GM12878 (cell line): ENCODE data around the gene CCDC97. TPM values are rescaled to one million over a fixed set of nuclear protein-coding genes. Genes with fewer than 3 reads are reported as not detected.

ENCODE experiments used
- ATAC-seq: fragments of 200-7000 bp; cut with Tn5 transposase; 3 replicates; pipeline ENCODE4 v1.9.1; 2020; ENCODE audit warnings: mild to moderate bottlenecking, moderate library complexity
- BruUV-seq: library from RNA; stranded (reverse); fragments of 400-500 nt; replicated peaks from 2 replicates; lab custom pipeline; 2021; lab: Mats Ljungman, UMichigan
- CTCF ChIA-PET: fragments of 300-600 bp; sonication (Branson Sonifier 250); formaldehyde crosslinking; extraction: SDS; loops from one replicate; lab custom pipeline; 2021; ENCODE audit warnings: inconsistent platforms; lab: Yijun Ruan, JAX
- POLR2A ChIA-PET: fragments of 350-600 bp; formaldehyde crosslinking; extraction: SDS; loops from one replicate; lab custom pipeline; 2021; ENCODE audit warnings: inconsistent platforms; lab: Charles Lee
- RAD21 ChIA-PET: fragments of 300-600 bp; sonication (Branson Sonifier 250); formaldehyde crosslinking; loops from one replicate; lab custom pipeline; 2023; ENCODE audit warnings: antibody characterized with exemption; ENCODE audit not compliant: unreplicated experiment; lab: Charles Lee
- SMC1A ChIA-PET: fragments of 300-600 bp; sonication (Branson Sonifier 250); formaldehyde crosslinking; loops from one replicate; lab custom pipeline; 2023; ENCODE audit not compliant: unreplicated experiment, uncharacterized antibody; lab: Charles Lee
- DNase-seq: peaks from one replicate; pipeline ENCODE4 v3.0.0-alpha.2; 2011; ENCODE audit warnings: low read depth, low spot score
- FAIRE-seq: peaks from 3 replicates; lab custom pipeline; 2011; peaks lifted over from hg19 to GRCh38; lab: Jason Lieb, UNC
- H2AFZ ChIP-seq: 2 replicates; pipeline ENCODE4 v1.6.0; 2011; ENCODE audit warnings: low read depth, low read length, control low read depth; ENCODE audit not compliant: control insufficient read depth
- H3K27ac ChIP-seq: 2 replicates; pipeline ENCODE4 v1.5.1; 2011; ENCODE audit warnings: control low read depth; ENCODE audit not compliant: control insufficient read depth, insufficient read depth
- H3K27me3 ChIP-seq, 2 experiments: replicated peaks in 1 of 2; 2 replicates each; pipeline versions ENCODE4 v1.6.0 to v1.6.1; 2011; ENCODE audit warnings: low read length in 1 of 2; ENCODE audit not compliant: control insufficient read depth in 2 of 2, insufficient read depth in 2 of 2
- H3K36me3 ChIP-seq, 2 experiments: 2 replicates each; pipeline ENCODE4 v1.5.1; 2011; ENCODE audit warnings: low read length in 1 of 2; ENCODE audit not compliant: control insufficient read depth in 2 of 2, insufficient read depth in 2 of 2
- H3K4me1 ChIP-seq: 2 replicates; pipeline ENCODE4 v1.6.1; 2011; ENCODE audit warnings: mild to moderate bottlenecking, low read length, moderate library complexity, mixed read lengths; ENCODE audit not compliant: control insufficient read depth, insufficient read depth
- H3K4me2 ChIP-seq: 2 replicates; pipeline ENCODE4 v1.6.0; 2011; ENCODE audit warnings: control low read depth; ENCODE audit not compliant: control insufficient read depth, insufficient read depth
- H3K4me3 ChIP-seq: fragments of 200-600 bp; sonication (generic); 2 replicates; pipeline ENCODE4 v1.5.1; 2016
- H3K79me2 ChIP-seq: 2 replicates; pipeline ENCODE4 v1.6.0; 2011; ENCODE audit warnings: low read length; ENCODE audit not compliant: control insufficient read depth, insufficient read depth
- H3K9ac ChIP-seq: 2 replicates; pipeline ENCODE4 v1.8.0; 2011; ENCODE audit warnings: low read length, control low read depth, mixed read lengths; ENCODE audit not compliant: control insufficient read depth, insufficient read depth
- H3K9me3 ChIP-seq: replicated peaks from 3 replicates; pipeline ENCODE4 v1.5.1; 2011; ENCODE audit warnings: mild to moderate bottlenecking, low read length; ENCODE audit not compliant: control insufficient read depth, insufficient read depth
- H4K20me1 ChIP-seq: 2 replicates; pipeline ENCODE4 v1.6.0; 2011; ENCODE audit not compliant: control insufficient read depth, insufficient read depth
- CHD4 ChIP-seq: fragments of 200-600 bp; sonication (generic); IDR thresholded peaks from 2 replicates; pipeline ENCODE4 v1.6.1; 2016; ENCODE audit warnings: mild to moderate bottlenecking
- IKZF2 ChIP-seq, 2 experiments: fragments of 450-650 bp; IDR thresholded peaks; 2 replicates each; pipeline ENCODE4 v1.6.1; 2017; ENCODE audit warnings: mild to moderate bottlenecking in 2 of 2, moderate library complexity in 2 of 2
- NBN ChIP-seq: fragments of 450-650 bp; IDR thresholded peaks from 2 replicates; pipeline ENCODE4 v1.6.1; 2016
- SMARCA5 ChIP-seq: fragments of 450-650 bp; IDR thresholded peaks from 2 replicates; pipeline ENCODE4 v1.6.1; 2017; ENCODE audit warnings: mild to moderate bottlenecking
- STAT3 ChIP-seq: IDR thresholded peaks from 2 replicates; pipeline ENCODE4 v1.6.1; 2011; ENCODE audit warnings: low read depth, low read length, improper control_type of control experiment
- WGBS: methylation state at CpG from one replicate; pipeline ENCODE4 v1.1.6; 2016; ENCODE audit warnings: low lambda C conversion rate; ENCODE audit not compliant: insufficient replicate concordance, insufficient coverage; ENCODE audit errors: missing lambda C conversion rate; 5-methylcytosine and 5-hydroxymethylcytosine counted together
- in situ Hi-C: fragments of 300-500 bp; cut with MboI; formaldehyde crosslinking; loops from 9 replicates; pipeline ENCODE4 v1.14.3; 2018; ENCODE audit warnings: mixed read lengths
- intact Hi-C: fragments of 100-400 bp; cut with micrococcal nuclease; formaldehyde crosslinking; loops from one replicate; pipeline ENCODE4 v1.14.2; 2022; ENCODE audit not compliant: unreplicated experiment
- polyA plus RNA-seq, 11 experiments: library from polyadenylated mRNA; depleted of rRNA in 4 of 11; unstranded in 6 of 11; stranded (reverse) in 5 of 11; fragments of >200 nt; fragmentation: Nextera tagmentation in 4 of 11; fragmentation: Illumina TruSeq in 1 of 11; extraction: Ambion mirVana in 4 of 11; extraction: Trizol in 1 of 11; gene quantifications; 1 replicate in 1 of 11; 2 replicates in 10 of 11; pipeline versions ENCODE4 v1.2.1 to v1.2.3, GENCODE V29; 2011 to 2016; ENCODE audit warnings: inconsistent platforms in 2 of 11, missing spikeins in 2 of 11, low read depth in 1 of 11
- total RNA-seq, 4 experiments: library from RNA; depleted of rRNA in 3 of 4; stranded (reverse); fragments of >200 nt in 3 of 4; fragmentation: Illumina TruSeq in 1 of 4; extraction: Trizol in 1 of 4; gene quantifications; 2 replicates each; pipeline versions ENCODE4 v1.2.1 to v1.2.3, GENCODE V29; 2013 to 2021
- TF ChIP-seq, protein P1 (sequence below): fragments of 450-650 bp; IDR thresholded peaks from 2 replicates; pipeline ENCODE4 v1.6.1; 2016; ENCODE audit warnings: mild to moderate bottlenecking
- TF ChIP-seq, protein P2 (sequence below): IDR thresholded peaks from 2 replicates; pipeline ENCODE4 v1.6.1; 2012; ENCODE audit warnings: low read depth, low read length, improper control_type of control experiment
- TF ChIP-seq, protein P3 (sequence below): fragments of 450-650 bp; IDR thresholded peaks from 2 replicates; pipeline ENCODE4 v1.6.1; 2018; ENCODE audit warnings: borderline replicate concordance, mild to moderate bottlenecking; ENCODE audit not compliant: partially characterized antibody

CCDC97 gene
- total and polyA plus RNA-seq, 10 of the 15 experiments (the other 5 are each of a cell fraction or from before 2014, with no cell fraction given), result 1.8 to 34.1 (median 18.8) TPM

DNA sequence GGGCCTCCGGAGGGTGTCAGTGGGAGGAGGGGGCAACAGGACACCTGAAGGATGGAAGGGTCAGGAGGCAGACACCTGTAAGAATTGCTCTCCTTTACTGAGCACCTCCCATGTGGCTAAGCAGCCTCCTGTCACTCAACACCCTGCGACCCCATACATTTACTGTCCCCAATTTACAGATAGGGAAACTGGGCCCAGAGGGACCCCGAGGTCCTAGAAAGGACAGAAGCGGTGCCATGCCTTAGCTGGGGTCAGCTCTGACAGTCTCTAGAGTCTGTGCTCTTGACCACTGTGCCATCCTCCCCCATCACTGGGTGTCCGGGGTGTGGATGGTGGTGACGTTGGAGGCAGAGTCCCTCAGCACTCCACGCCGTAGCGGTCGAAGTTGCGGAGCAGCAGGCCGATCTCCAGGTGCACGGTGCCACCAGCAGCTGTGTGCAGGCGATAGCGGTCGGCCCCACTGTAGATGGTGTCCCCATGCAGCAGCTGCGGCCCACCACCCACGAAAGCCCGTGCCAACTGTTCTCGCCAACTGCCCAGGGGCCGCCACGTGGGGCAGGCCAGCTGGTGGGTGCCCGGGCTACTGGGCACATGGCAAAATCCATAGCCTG, 44.5 kb downstream of the CCDC97 start:
- Histone ChIP-seq H3K4me1 (peaks cover 9% of the 10 kb centered on the region), H3K9me3 (no peaks in the 10 kb centered on the region), H3K27ac (no peak overlapping the region), H3K9ac (peak overlapping the region; percentile 11; the same call in 1 of the 2 replicates), H3K36me3 (no peaks in the 10 kb centered on the region; a peak in 1 of 4 replicates), H3K79me2 (peaks cover 40% of the 10 kb centered on the region), H3K27me3 (no peaks in the 10 kb centered on the region), H3K4me3 (no peak overlapping the region; the same call in 1 of the 2 replicates), H4K20me1 (no peaks in the 10 kb centered on the region), H3K4me2 (peak overlapping the region; percentile 21; the same call in 1 of the 2 replicates), H2AFZ (no peak overlapping the region)
- RAD21 ChIA-PET, result no interaction called here
- POLR2A ChIA-PET, result no interaction called here
- SMC1A ChIA-PET, result interaction anchor here (0.6 to 1.5 kb wide), 2 partner anchors 9 to 784 kb away, joined by 3 to 5 read pairs; partner anchors contain the start of gene B9D2
- no peak for FAIRE-seq
- no peak for ATAC-seq
- CTCF ChIA-PET, result interaction anchor here (1.0 to 6.4 kb wide), 3 partner anchors 10 to 150 kb away, joined by 3 to 91 read pairs (median 3); partner anchors contain the start of gene B9D2
- BruUV-seq, result no TSS peak
- intact Hi-C loops, result loop anchor here (5.0 kb wide), 3 partner anchors 42 to 183 kb away; partner anchors contain the start of gene CCDC97
- TF ChIP-seq IKZF2 (IDR thresholded peaks at IDR 0.05) (0 out of 4 replicates have a peak, but pooled peaks of 1 of the 2 experiments have one; percentile 3), CHD4 (no peak), NBN (peak; percentile 2; the same call in 1 of the 2 replicates)
- TF ChIP-seq, protein P1, sequence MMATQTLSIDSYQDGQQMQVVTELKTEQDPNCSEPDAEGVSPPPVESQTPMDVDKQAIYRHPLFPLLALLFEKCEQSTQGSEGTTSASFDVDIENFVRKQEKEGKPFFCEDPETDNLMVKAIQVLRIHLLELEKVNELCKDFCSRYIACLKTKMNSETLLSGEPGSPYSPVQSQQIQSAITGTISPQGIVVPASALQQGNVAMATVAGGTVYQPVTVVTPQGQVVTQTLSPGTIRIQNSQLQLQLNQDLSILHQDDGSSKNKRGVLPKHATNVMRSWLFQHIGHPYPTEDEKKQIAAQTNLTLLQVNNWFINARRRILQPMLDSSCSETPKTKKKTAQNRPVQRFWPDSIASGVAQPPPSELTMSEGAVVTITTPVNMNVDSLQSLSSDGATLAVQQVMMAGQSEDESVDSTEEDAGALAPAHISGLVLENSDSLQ, result peak; percentile 72
- in situ Hi-C loops, result no loop called here
- DNase-seq, result no peak
- WGBS, result 89% methylated on average over 23 of the region's 23 CpGs

DNA sequence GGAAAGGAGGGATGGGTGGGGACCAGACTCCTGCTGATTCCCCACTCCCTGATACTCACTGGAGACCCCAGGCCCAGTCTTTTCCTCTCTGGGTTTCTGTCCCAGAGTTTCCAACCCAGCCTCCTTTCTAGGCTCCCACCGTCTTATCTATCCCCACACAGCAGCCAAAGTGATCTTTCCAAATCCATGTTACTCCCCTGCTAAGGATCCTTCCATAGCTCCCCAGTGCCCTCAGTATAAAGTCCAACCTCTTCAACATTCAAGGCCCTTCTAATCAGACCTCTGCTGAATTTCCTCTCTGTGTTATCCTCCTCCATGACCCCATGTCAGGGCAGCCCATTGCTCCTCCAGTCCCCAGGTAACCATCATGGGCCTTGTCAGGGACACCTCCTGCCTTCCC, 45.1 kb downstream of the CCDC97 start:
- intact Hi-C loops (no loop called here), in situ Hi-C loops (no loop called here)
- Histone ChIP-seq H3K4me1 (peaks cover 4% of the 10 kb centered on the region), H3K9me3 (no peaks in the 10 kb centered on the region), H3K79me2 (peaks cover 34% of the 10 kb centered on the region), H3K27ac (no peak overlapping the region), H3K4me3 (no peak overlapping the region), H3K27me3 (no peaks in the 10 kb centered on the region), H4K20me1 (no peaks in the 10 kb centered on the region), H2AFZ (no peak overlapping the region), H3K4me2 (no peak overlapping the region), H3K9ac (no peak overlapping the region), H3K36me3 (no peaks in the 10 kb centered on the region; a peak in 1 of 4 replicates)
- no peak for FAIRE-seq
- BruUV-seq, result no TSS peak
- POLR2A ChIA-PET, result interaction anchor here (1.6 kb wide), 1 partner anchor 9 kb away, joined by 6 read pairs; the partner anchor contains the start of gene B9D2
- SMC1A ChIA-PET, result interaction anchor here (0.6 to 1.5 kb wide), 2 partner anchors 9 to 785 kb away, joined by 3 to 5 read pairs; partner anchors contain the start of gene B9D2
- DNase-seq, result no peak
- TF ChIP-seq SMARCA5 (no peak), STAT3 (no peak)
- TF ChIP-seq, protein P2, sequence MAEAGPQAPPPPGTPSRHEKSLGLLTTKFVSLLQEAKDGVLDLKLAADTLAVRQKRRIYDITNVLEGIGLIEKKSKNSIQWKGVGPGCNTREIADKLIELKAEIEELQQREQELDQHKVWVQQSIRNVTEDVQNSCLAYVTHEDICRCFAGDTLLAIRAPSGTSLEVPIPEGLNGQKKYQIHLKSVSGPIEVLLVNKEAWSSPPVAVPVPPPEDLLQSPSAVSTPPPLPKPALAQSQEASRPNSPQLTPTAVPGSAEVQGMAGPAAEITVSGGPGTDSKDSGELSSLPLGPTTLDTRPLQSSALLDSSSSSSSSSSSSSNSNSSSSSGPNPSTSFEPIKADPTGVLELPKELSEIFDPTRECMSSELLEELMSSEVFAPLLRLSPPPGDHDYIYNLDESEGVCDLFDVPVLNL, result no peak
- TF ChIP-seq, protein P3, sequence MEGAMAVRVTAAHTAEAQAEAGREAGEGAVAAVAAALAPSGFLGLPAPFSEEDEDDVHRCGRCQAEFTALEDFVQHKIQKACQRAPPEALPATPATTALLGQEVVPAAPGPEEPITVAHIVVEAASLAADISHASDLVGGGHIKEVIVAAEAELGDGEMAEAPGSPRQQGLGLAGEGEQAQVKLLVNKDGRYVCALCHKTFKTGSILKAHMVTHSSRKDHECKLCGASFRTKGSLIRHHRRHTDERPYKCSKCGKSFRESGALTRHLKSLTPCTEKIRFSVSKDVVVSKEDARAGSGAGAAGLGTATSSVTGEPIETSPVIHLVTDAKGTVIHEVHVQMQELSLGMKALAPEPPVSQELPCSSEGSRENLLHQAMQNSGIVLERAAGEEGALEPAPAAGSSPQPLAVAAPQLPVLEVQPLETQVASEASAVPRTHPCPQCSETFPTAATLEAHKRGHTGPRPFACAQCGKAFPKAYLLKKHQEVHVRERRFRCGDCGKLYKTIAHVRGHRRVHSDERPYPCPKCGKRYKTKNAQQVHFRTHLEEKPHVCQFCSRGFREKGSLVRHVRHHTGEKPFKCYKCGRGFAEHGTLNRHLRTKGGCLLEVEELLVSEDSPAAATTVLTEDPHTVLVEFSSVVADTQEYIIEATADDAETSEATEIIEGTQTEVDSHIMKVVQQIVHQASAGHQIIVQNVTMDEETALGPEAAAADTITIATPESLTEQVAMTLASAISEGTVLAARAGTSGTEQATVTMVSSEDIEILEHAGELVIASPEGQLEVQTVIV, result no peak
- 90% methylated on average over 1 of the region's 1 CpG for WGBS
- RAD21 ChIA-PET, result interaction anchor here (1.2 to 1.7 kb wide), 2 partner anchors 9 to 84 kb away, joined by 5 to 7 read pairs; partner anchors contain the start of gene B9D2
- CTCF ChIA-PET, result interaction anchor here (0.6 to 6.4 kb wide), 7 partner anchors 10 to 152 kb away, joined by 3 to 91 read pairs (median 3); partner anchors contain the start of gene B9D2
- no peak for ATAC-seq
